Measurements from ENCODE around the gene SPTLC2. TPM values are rescaled to one million over a fixed set of nuclear protein-coding genes. Genes with fewer than 3 reads are reported as not detected.

Gene SPTLC2
- total RNA-seq, 4 donors from 2014 or later, result 18.9 to 24.6 (median 22.8) TPM

DNA sequence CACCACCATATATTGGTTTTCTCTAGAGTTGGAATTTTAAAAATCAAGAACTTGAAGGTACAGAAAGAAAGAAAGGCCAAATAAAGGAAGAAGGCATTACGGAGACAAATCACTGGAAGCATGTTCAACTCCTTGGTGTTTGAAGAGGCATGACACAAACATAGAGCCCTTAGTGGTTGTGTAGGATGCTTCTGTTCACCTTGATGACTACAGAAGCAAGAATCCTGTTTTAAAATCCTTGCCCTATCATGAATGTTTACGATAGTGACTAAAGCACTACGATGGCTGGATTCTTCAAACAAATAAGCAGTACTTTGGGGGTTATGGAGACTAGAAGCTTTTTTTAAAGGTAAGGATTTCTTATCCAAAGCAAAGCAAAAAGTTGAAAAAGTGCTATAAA, 107.6 kb downstream of the SPTLC2 start:
- no peak for DNase-seq (ENCODE audit: low spot score in 2 of 2)
- no peak overlapping the region for H3K4me3 ChIP-seq
- 98% methylated on average over 3 of the region's 3 CpGs for WGBS
- TF ChIP-seq EP300 (IDR thresholded peaks at IDR 0.05), result no peak
- TF ChIP-seq POLR2A (IDR thresholded peaks at IDR 0.05), result no peak
- TF ChIP-seq, protein P1, sequence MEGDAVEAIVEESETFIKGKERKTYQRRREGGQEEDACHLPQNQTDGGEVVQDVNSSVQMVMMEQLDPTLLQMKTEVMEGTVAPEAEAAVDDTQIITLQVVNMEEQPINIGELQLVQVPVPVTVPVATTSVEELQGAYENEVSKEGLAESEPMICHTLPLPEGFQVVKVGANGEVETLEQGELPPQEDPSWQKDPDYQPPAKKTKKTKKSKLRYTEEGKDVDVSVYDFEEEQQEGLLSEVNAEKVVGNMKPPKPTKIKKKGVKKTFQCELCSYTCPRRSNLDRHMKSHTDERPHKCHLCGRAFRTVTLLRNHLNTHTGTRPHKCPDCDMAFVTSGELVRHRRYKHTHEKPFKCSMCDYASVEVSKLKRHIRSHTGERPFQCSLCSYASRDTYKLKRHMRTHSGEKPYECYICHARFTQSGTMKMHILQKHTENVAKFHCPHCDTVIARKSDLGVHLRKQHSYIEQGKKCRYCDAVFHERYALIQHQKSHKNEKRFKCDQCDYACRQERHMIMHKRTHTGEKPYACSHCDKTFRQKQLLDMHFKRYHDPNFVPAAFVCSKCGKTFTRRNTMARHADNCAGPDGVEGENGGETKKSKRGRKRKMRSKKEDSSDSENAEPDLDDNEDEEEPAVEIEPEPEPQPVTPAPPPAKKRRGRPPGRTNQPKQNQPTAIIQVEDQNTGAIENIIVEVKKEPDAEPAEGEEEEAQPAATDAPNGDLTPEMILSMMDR (IDR thresholded peaks at IDR 0.05), result no peak
- no peak for TF ChIP-seq POLR2AphosphoS5 (IDR thresholded peaks at IDR 0.05)
- H3K27me3 ChIP-seq, result no peaks in the 10 kb centered on the region
- H3K9me3 ChIP-seq, result no peaks in the 10 kb centered on the region
- H3K27ac ChIP-seq, result no peak overlapping the region
- no peaks in the 10 kb centered on the region for H3K4me1 ChIP-seq
- H3K36me3 ChIP-seq, result peaks cover 41% of the 10 kb centered on the region

- Histone ChIP-seq H3K27me3 (no peaks in the 10 kb centered on the region), H3K4me3 (no peak overlapping the region), H3K9me3 (no peaks in the 10 kb centered on the region), H3K27ac (no peak overlapping the region), H3K36me3 (peaks cover 40% of the 10 kb centered on the region), H3K4me1 (no peaks in the 10 kb centered on the region)
- no peak for DNase-seq (ENCODE audit: low spot score in 2 of 2)
- 97% methylated on average over 4 of the region's 4 CpGs for WGBS
- TF ChIP-seq POLR2AphosphoS5 (IDR thresholded peaks at IDR 0.05) (no peak), EP300 (IDR thresholded peaks at IDR 0.05) (no peak), POLR2A (IDR thresholded peaks at IDR 0.05) (no peak)
- TF ChIP-seq, protein P1 (IDR thresholded peaks at IDR 0.05), result no peak
Observed at GRCh38 chr14:77508249-77508648, 108.2 kb downstream of the SPTLC2 start.

DNA sequence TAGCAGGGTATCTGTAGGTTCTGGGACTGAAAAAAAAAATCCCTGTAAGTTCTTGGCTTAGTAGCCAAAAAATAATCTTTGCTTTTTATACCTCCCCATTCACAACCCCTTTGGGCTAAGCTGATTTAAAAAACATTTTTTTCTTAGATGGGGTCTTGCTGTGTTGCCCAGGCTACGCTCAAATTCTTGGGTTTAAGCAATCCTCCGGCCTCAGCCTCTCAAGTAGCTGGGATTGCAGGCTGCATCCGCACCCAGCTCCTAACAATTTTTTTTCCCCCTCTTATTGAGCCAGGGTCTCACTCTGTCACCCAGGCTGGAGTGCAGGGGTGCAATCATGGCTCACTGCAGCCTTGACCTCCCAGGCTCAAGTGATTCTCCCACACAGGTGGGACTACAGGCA, 108.7 kb downstream of the SPTLC2 start:
- Histone ChIP-seq H3K4me1 (no peaks in the 10 kb centered on the region), H3K27me3 (no peaks in the 10 kb centered on the region), H3K36me3 (peaks cover 40% of the 10 kb centered on the region), H3K9me3 (no peaks in the 10 kb centered on the region), H3K27ac (no peak overlapping the region), H3K4me3 (no peak overlapping the region)
- DNase-seq (ENCODE audit: low spot score in 2 of 2), result no peak
- TF ChIP-seq, protein P1 (IDR thresholded peaks at IDR 0.05), result no peak
- TF ChIP-seq POLR2A (IDR thresholded peaks at IDR 0.05) (no peak), POLR2AphosphoS5 (IDR thresholded peaks at IDR 0.05) (no peak), EP300 (IDR thresholded peaks at IDR 0.05) (no peak)
- WGBS, result 96% methylated on average over 3 of the region's 3 CpGs

GRCh38 chr14:77505031-77505430, 111.4 kb downstream of the SPTLC2 start:
- no peaks in the 10 kb centered on the region for H3K4me1 ChIP-seq
- no peaks in the 10 kb centered on the region for H3K27me3 ChIP-seq
- H3K36me3 ChIP-seq, result peaks cover 12% of the 10 kb centered on the region
- TF ChIP-seq EP300 (IDR thresholded peaks at IDR 0.05), result no peak
- TF ChIP-seq, protein P1 (IDR thresholded peaks at IDR 0.05), result no peak
- no peak for TF ChIP-seq POLR2A (IDR thresholded peaks at IDR 0.05)
- TF ChIP-seq POLR2AphosphoS5 (IDR thresholded peaks at IDR 0.05), result no peak
- WGBS, result 63% methylated on average over 4 of the region's 4 CpGs
- no peak overlapping the region for H3K27ac ChIP-seq
- no peaks in the 10 kb centered on the region for H3K9me3 ChIP-seq
- no peak for DNase-seq (ENCODE audit: low spot score in 2 of 2)
- no peak overlapping the region for H3K4me3 ChIP-seq

- Histone ChIP-seq H3K27ac (no peak overlapping the region), H3K36me3 (peaks cover 8% of the 10 kb centered on the region), H3K27me3 (peaks cover 19% of the 10 kb centered on the region), H3K4me3 (no peak overlapping the region), H3K4me1 (peaks cover 12% of the 10 kb centered on the region), H3K9me3 (no peaks in the 10 kb centered on the region)
- no peak for TF ChIP-seq POLR2AphosphoS5 (IDR thresholded peaks at IDR 0.05)
- TF ChIP-seq, protein P1 (IDR thresholded peaks at IDR 0.05), result no peak
- TF ChIP-seq POLR2A (IDR thresholded peaks at IDR 0.05), result no peak
- TF ChIP-seq EP300 (IDR thresholded peaks at IDR 0.05), result no peak
- WGBS, result 95% methylated on average over 5 of the region's 5 CpGs
- no peak for DNase-seq (ENCODE audit: low spot score in 2 of 2)
Observed at GRCh38 chr14:77503138-77503537, 113.3 kb downstream of the SPTLC2 start.

Measured in suprapubic skin (tissue), 4 donors.